SK-N-SH treated with all-trans-retinoic acid at 6 μM for 48 hours (cell line): ENCODE results near the gene BOD1.

Source experiments
- ATAC-seq: fragments of 200-7000 bp; cut with Tn5 transposase; 3 replicates; pipeline ENCODE4 v1.9.1; 2020; ENCODE audit warnings: mild to moderate bottlenecking, moderate library complexity
- ARNTL ChIP-seq: fragments of 450-650 bp; formaldehyde crosslinking; IDR thresholded peaks from 2 replicates; pipeline ENCODE4 v1.5.0; 2020; ENCODE audit warnings: low read depth, mild to moderate bottlenecking, moderate library complexity, borderline replicate concordance
- BACH2 ChIP-seq: fragments of 250-450 bp; sonication (Bioruptor Pico); IDR thresholded peaks from 2 replicates; pipeline ENCODE4 v1.9.0; 2021; ENCODE audit warnings: mild to moderate bottlenecking, borderline replicate concordance
- CREB5 ChIP-seq: fragments of 250-450 bp; sonication (Bioruptor Pico); IDR thresholded peaks from 2 replicates; pipeline ENCODE4 v1.5.1; 2020; ENCODE audit warnings: low read depth, mild to moderate bottlenecking, moderate library complexity
- CSDC2 ChIP-seq: fragments of 250-450 bp; sonication (Bioruptor Pico); IDR thresholded peaks from 2 replicates; pipeline ENCODE4 v1.5.0; 2020; ENCODE audit warnings: mild to moderate bottlenecking, moderate library complexity
- CSRNP3 ChIP-seq: fragments of 250-450 bp; sonication (Bioruptor Pico); IDR thresholded peaks from 2 replicates; pipeline ENCODE4 v1.5.1; 2021; ENCODE audit warnings: mild to moderate bottlenecking, moderate library complexity
- ESRRG ChIP-seq: fragments of 250-450 bp; sonication (Bioruptor Pico); IDR thresholded peaks from 2 replicates; pipeline ENCODE4 v1.6.1; 2021; ENCODE audit warnings: mild to moderate bottlenecking
- GLIS3 ChIP-seq: fragments of 250-450 bp; sonication (Bioruptor Pico); IDR thresholded peaks from 2 replicates; pipeline ENCODE4 v1.5.0; 2020; ENCODE audit warnings: mild to moderate bottlenecking, moderate library complexity
- ISL1 ChIP-seq: fragments of 250-450 bp; sonication (Bioruptor Pico); IDR thresholded peaks from 2 replicates; pipeline ENCODE4 v2.1.2; 2022; ENCODE audit warnings: mild to moderate bottlenecking, moderate library complexity
- OSR1 ChIP-seq: fragments of 250-450 bp; sonication (Bioruptor Pico); IDR thresholded peaks from 2 replicates; pipeline ENCODE4 v1.8.0; 2022; ENCODE audit warnings: moderate library complexity, mild to moderate bottlenecking, inconsistent platforms
- PATZ1 ChIP-seq: fragments of 250-450 bp; sonication (Bioruptor Pico); IDR thresholded peaks from 2 replicates; pipeline ENCODE4 v1.8.0; 2020; ENCODE audit warnings: mild to moderate bottlenecking, moderate library complexity, borderline replicate concordance
- PPARA ChIP-seq: fragments of 250-450 bp; sonication (Bioruptor Pico); IDR thresholded peaks from 2 replicates; pipeline ENCODE4 v1.5.0; 2020; ENCODE audit warnings: mild to moderate bottlenecking, borderline replicate concordance
- RARB ChIP-seq: fragments of 250-450 bp; sonication (Bioruptor Pico); IDR thresholded peaks from 2 replicates; pipeline ENCODE4 v1.8.0; 2021; ENCODE audit warnings: mild to moderate bottlenecking, moderate library complexity
- SNAI2 ChIP-seq: fragments of 250-450 bp; sonication (Bioruptor Pico); IDR thresholded peaks from 2 replicates; pipeline ENCODE4 v1.5.0; 2020; ENCODE audit warnings: mild to moderate bottlenecking, moderate library complexity
- TCF4 ChIP-seq: fragments of 250-450 bp; sonication (Bioruptor Pico); IDR thresholded peaks from 2 replicates; pipeline ENCODE4 v1.8.0; 2021; ENCODE audit warnings: mild to moderate bottlenecking, moderate library complexity, borderline replicate concordance
- TSHZ2 ChIP-seq: fragments of 250-450 bp; sonication (Bioruptor Pico); IDR thresholded peaks from 2 replicates; pipeline ENCODE4 v1.5.0; 2020; ENCODE audit warnings: mild to moderate bottlenecking, moderate library complexity
- ZFP30 ChIP-seq: fragments of 450-650 bp; formaldehyde crosslinking; IDR thresholded peaks from 2 replicates; pipeline ENCODE4 v1.5.0; 2022; ENCODE audit warnings: mild to moderate bottlenecking, moderate library complexity
- ZNF565 ChIP-seq: fragments of 450-650 bp; formaldehyde crosslinking; conservative IDR thresholded peaks from 2 replicates; pipeline ENCODE4 v1.5.0; 2020; ENCODE audit warnings: low read depth, mild to moderate bottlenecking, moderate library complexity
- ZNF8 ChIP-seq: fragments of 450-650 bp; formaldehyde crosslinking; IDR thresholded peaks from 2 replicates; pipeline ENCODE4 v1.5.0; 2020; ENCODE audit warnings: mild to moderate bottlenecking, moderate library complexity

BOD1 gene

GRCh38 chr5:173582216-173583111 lies 34.0 kb downstream of the BOD1 start:
- no peak for TF ChIP-seq TCF4
- no peak for TF ChIP-seq ZFP30 (CRISPR knock-in tag)
- TF ChIP-seq TSHZ2 (CRISPR knock-in tag): no peak
- no peak for TF ChIP-seq CSRNP3 (CRISPR knock-in tag)
- TF ChIP-seq ZNF565 (CRISPR knock-in tag): no peak
- TF ChIP-seq BACH2: no peak
- TF ChIP-seq OSR1 (CRISPR knock-in tag): no peak
- TF ChIP-seq ESRRG (CRISPR knock-in tag): no peak
- no peak for TF ChIP-seq PPARA (CRISPR knock-in tag)
- no peak for TF ChIP-seq PATZ1 (CRISPR knock-in tag)
- no peak for ATAC-seq

- TF ChIP-seq ESRRG (CRISPR knock-in tag) (no peak), ZFP30 (CRISPR knock-in tag) (no peak), SNAI2 (CRISPR knock-in tag) (no peak), CSDC2 (CRISPR knock-in tag) (no peak), OSR1 (CRISPR knock-in tag) (no peak), TCF4 (no peak), ZNF8 (CRISPR knock-in tag) (no peak), TSHZ2 (CRISPR knock-in tag) (no peak), ARNTL (CRISPR knock-in tag) (no peak), ZNF565 (CRISPR knock-in tag) (no peak)
- ATAC-seq: no peak; the same call in 2 of the 3 replicates
Observed at GRCh38 chr5:173581408-173582215, 34.8 kb downstream of the BOD1 start.

GRCh38 chr5:173578947-173579615 lies 37.4 kb downstream of the BOD1 start:
- ATAC-seq: no peak
- no peak for TF ChIP-seq PATZ1 (CRISPR knock-in tag)
- TF ChIP-seq GLIS3: no peak
- TF ChIP-seq ESRRG (CRISPR knock-in tag): no peak
- no peak for TF ChIP-seq CREB5 (CRISPR knock-in tag)
- TF ChIP-seq RARB (CRISPR knock-in tag): no peak
- TF ChIP-seq PPARA (CRISPR knock-in tag): no peak
- no peak for TF ChIP-seq ZFP30 (CRISPR knock-in tag)
- TF ChIP-seq ISL1 (CRISPR knock-in tag): no peak
